ENCODE results near the gene ISCA2. TPM values are rescaled to one million over a fixed set of nuclear protein-coding genes. Genes with fewer than 3 reads are reported as not detected.

The ISCA2 gene
- total RNA-seq, 5 donors from 2014 or later (not counting 1 experiment from before 2014, with no cell fraction given): 21.3 to 42.6 (median 34.1) TPM

DNA sequence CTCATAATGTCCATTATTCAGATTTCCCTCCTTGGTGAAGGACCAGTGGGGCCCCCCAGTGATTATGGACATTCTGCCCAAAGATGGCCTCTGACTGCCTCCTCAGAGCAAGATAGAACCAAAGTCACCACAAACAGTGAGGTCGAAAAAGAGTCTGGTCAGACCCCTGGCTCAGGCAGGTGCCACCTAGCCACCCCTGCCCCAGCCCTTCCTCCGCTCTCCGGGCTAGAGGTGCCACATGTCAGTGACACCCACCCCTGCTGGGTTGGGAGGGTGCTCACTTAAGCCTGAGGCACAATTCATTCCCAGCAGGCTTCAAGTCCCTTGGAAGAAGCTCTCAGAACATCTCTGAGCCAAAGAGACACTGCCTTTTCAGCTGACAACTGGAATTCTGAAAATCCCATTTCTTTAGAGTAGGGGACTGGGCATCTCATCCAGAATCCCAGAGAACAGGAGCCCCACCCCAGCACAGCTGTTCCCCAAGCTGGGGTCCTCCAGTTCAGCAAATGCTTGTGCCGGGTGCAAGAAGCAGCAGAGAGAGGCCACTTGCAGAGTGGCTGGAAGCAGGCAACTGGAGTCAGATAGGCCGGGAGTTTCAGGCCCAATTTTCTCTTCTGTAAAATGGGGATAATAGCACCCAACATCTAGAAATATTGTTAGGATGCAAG is 50.3 kb downstream of the ISCA2 start:
- Mint-ChIP-seq H3K4me1 (no peaks in the 10 kb centered on the region), H3K36me3 (no peaks in the 10 kb centered on the region), H3K27ac (no peak overlapping the region), H3K4me3 (no peak overlapping the region), H3K9me3 (no peaks in the 10 kb centered on the region), H3K27me3 (peaks cover 0 to 3% of the 10 kb centered on the region in 2 donors)
- 74% methylated on average over 3 of the region's 5 CpGs for WGBS (ENCODE audit: insufficient coverage)
- no peak overlapping the region for H3K4me3 ChIP-seq (ENCODE audit: control insufficient read depth in 1 of 2, extremely low read depth in 1 of 2, low read length in 1 of 2)
- ATAC-seq (replicated peaks in 1 of 4) (no peak), DNase-seq (no peak)
- H3K36me3 ChIP-seq (ENCODE audit: control insufficient read depth in 2 of 2, extremely low read depth in 1 of 2, insufficient read depth in 1 of 2, low read length in 1 of 2): no peaks in the 10 kb centered on the region
- CTCF ChIA-PET: no interaction called here
- H3K27ac ChIP-seq (ENCODE audit: low read length): no peak overlapping the region
- POLR2A ChIA-PET: no interaction called here
- no peaks in the 10 kb centered on the region for H3K4me1 ChIP-seq (ENCODE audit: control insufficient read depth in 1 of 2, extremely low read depth in 1 of 2, insufficient read depth in 2 of 2, low read length in 2 of 2)
- no peaks in the 10 kb centered on the region for H3K9me3 ChIP-seq
- H3K27me3 ChIP-seq (replicated peaks in 1 of 2; ENCODE audit: control insufficient read depth in 2 of 2, extremely low read depth in 1 of 2, insufficient read depth in 2 of 2, low read length in 1 of 2): peaks cover 0 to 19% of the 10 kb centered on the region in 2 experiments

DNA sequence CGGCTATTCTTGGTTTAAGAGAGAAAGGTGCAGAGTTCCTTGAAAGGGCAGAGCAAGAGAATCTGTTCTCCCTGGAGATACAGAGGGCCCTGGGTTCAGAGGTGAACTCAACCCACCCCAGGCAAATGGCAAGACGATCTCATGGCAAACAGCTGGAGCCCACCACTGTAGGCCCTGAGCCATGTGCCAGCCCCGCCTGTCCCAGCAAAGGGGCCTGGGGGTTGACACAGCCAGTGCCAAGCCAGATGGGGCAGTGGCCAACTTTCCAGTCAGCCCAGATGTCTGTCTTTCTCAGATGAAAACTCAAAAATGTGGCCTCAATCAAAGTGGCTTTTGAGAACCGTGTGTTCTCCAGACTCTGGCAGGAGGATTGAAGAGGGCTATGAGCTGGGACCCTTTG is 51.8 kb downstream of the ISCA2 start:
- H3K9me3 Mint-ChIP-seq: no peaks in the 10 kb centered on the region
- POLR2A ChIA-PET: no interaction called here

DNA sequence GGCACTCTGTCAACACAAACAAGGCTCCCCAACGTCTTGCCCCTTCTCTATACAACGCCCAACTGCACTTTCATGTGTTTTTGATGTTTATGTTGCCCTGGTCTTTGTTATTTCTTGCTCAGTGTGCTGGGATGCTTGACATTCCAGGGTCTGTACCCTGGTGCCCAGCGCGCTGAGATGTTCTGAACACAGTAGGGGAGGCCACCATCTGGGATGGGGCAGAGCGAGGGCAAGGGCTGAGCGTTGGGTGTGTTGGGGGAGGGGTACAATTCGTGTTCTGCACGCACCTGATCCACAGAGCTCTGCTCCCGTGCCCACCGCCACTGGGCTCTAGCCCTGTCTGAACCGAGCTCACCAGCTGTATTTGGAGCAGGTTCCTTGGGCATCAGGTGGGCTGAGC is 52.9 kb downstream of the ISCA2 start:
- 83% methylated on average over 8 of the region's 11 CpGs for WGBS (ENCODE audit: insufficient coverage)
- Histone ChIP-seq H3K27me3 (replicated peaks in 1 of 2; ENCODE audit: control insufficient read depth in 2 of 2, extremely low read depth in 1 of 2, insufficient read depth in 2 of 2, low read length in 1 of 2) (peaks cover 0 to 19% of the 10 kb centered on the region in 2 experiments), H3K27ac (ENCODE audit: low read length) (no peak overlapping the region), H3K4me3 (ENCODE audit: control insufficient read depth in 1 of 2, extremely low read depth in 1 of 2, low read length in 1 of 2) (no peak overlapping the region), H3K4me1 (ENCODE audit: control insufficient read depth in 1 of 2, extremely low read depth in 1 of 2, insufficient read depth in 2 of 2, low read length in 2 of 2) (no peaks in the 10 kb centered on the region), H3K36me3 (ENCODE audit: control insufficient read depth in 2 of 2, extremely low read depth in 1 of 2, insufficient read depth in 1 of 2, low read length in 1 of 2) (no peaks in the 10 kb centered on the region), H3K9me3 (no peaks in the 10 kb centered on the region)
- ChIA-PET POLR2A (no interaction called here), CTCF (no interaction called here)
- Mint-ChIP-seq H3K27ac (no peak overlapping the region), H3K27me3 (peaks cover 0 to 3% of the 10 kb centered on the region in 2 donors), H3K36me3 (no peaks in the 10 kb centered on the region), H3K9me3 (no peaks in the 10 kb centered on the region), H3K4me3 (no peak overlapping the region), H3K4me1 (no peaks in the 10 kb centered on the region)
- DNase-seq (no peak), ATAC-seq (replicated peaks in 1 of 4) (no peak)

More for the DNA sequence above, 51.8 kb downstream of the ISCA2 start:
- DNase-seq (no peak), ATAC-seq (replicated peaks in 1 of 4) (no peak)
- H3K27me3 Mint-ChIP-seq: peaks cover 0 to 3% of the 10 kb centered on the region in 2 donors
- CTCF ChIA-PET: no interaction called here
- no peaks in the 10 kb centered on the region for H3K36me3 Mint-ChIP-seq
- H3K27ac Mint-ChIP-seq: no peak overlapping the region
- Histone ChIP-seq H3K9me3 (no peaks in the 10 kb centered on the region), H3K4me1 (ENCODE audit: control insufficient read depth in 1 of 2, extremely low read depth in 1 of 2, insufficient read depth in 2 of 2, low read length in 2 of 2) (no peaks in the 10 kb centered on the region), H3K27ac (ENCODE audit: low read length) (no peak overlapping the region), H3K27me3 (replicated peaks in 1 of 2; ENCODE audit: control insufficient read depth in 2 of 2, extremely low read depth in 1 of 2, insufficient read depth in 2 of 2, low read length in 1 of 2) (peaks cover 0 to 19% of the 10 kb centered on the region in 2 experiments), H3K4me3 (ENCODE audit: control insufficient read depth in 1 of 2, extremely low read depth in 1 of 2, low read length in 1 of 2) (no peak overlapping the region), H3K36me3 (ENCODE audit: control insufficient read depth in 2 of 2, extremely low read depth in 1 of 2, insufficient read depth in 1 of 2, low read length in 1 of 2) (no peaks in the 10 kb centered on the region)
- 68% methylated on average over 3 of the region's 4 CpGs for WGBS (ENCODE audit: insufficient coverage)
- no peaks in the 10 kb centered on the region for H3K4me1 Mint-ChIP-seq
- H3K4me3 Mint-ChIP-seq: no peak overlapping the region

Other genes starting within 250 kb of the ISCA2 start
- 100 to 1,000 TPM in 1 of 5 donors, 10 to 100 TPM in 4; 70.3 to 103 (median 91.8) TPM for gene ABCD4, start 190.8 kb upstream of the ISCA2 start, total RNA-seq
- gene VRTN, start 145.3 kb upstream of the ISCA2 start, total RNA-seq: under 1 TPM in 2 of 5 donors, not detected in 3; 0.06 to 0.09 TPM
- under 1 TPM in 1 of 5 donors, not detected in 4; 0.73 TPM for gene SYNDIG1L, start 67.6 kb upstream of the ISCA2 start, total RNA-seq
- gene NPC2, start 460 bp upstream of the ISCA2 start, total RNA-seq: 10 to 100 TPM; 32.4 to 61.4 (median 44.8) TPM
- gene LTBP2, start 118.5 kb downstream of the ISCA2 start, total RNA-seq: 1 to 10 TPM in 3 of 5 donors, under 1 TPM in 2; 0.39 to 1.7 (median 1.1) TPM
- 10 to 100 TPM; 38.7 to 46.2 (median 42.3) TPM for gene AREL1, start 219.3 kb downstream of the ISCA2 start, total RNA-seq
- 10 to 100 TPM; 38.8 to 48.8 (median 44.8) TPM for gene FCF1, start 219.4 kb downstream of the ISCA2 start, total RNA-seq